Astrocyte (in vitro differentiated cells and primary cell): Measurements from ENCODE around the gene OBI1. TPM values are rescaled to one million over a fixed set of nuclear protein-coding genes. Genes with fewer than 3 reads are reported as not detected.

Source experiments
- DNase-seq: peaks from one replicate; pipeline ENCODE4 v3.0.0-alpha.2; 2010; ENCODE audit warnings: low read depth
- FAIRE-seq: peaks from 2 replicates; lab custom pipeline; 2011; peaks lifted over from hg19 to GRCh38; lab: Jason Lieb, UNC
- H2AFZ ChIP-seq: 2 replicates; pipeline ENCODE4 v1.6.0; 2012; ENCODE audit warnings: low read depth, low read length, inconsistent platforms
- H3K27ac ChIP-seq: 2 replicates; pipeline ENCODE4 v1.5.1; 2011; ENCODE audit warnings: low read depth, low read length, inconsistent platforms
- H3K27me3 ChIP-seq: 2 replicates; pipeline ENCODE4 v1.6.0; 2011; ENCODE audit warnings: low read length, inconsistent platforms; ENCODE audit not compliant: insufficient read depth
- H3K36me3 ChIP-seq: 2 replicates; pipeline ENCODE4 v1.5.1; 2011; ENCODE audit warnings: low read length, inconsistent platforms; ENCODE audit not compliant: insufficient read depth
- H3K4me1 ChIP-seq: 2 replicates; pipeline ENCODE4 v1.5.1; 2011; ENCODE audit warnings: low read length, inconsistent platforms; ENCODE audit not compliant: insufficient read depth
- H3K4me2 ChIP-seq: 2 replicates; pipeline ENCODE4 v1.6.0; 2012; ENCODE audit warnings: low read length, inconsistent platforms
- H3K4me3 ChIP-seq: 2 replicates; pipeline ENCODE4 v1.5.1; 2011; ENCODE audit warnings: low read depth, mild to moderate bottlenecking, low read length, inconsistent platforms; ENCODE audit not compliant: insufficient read depth
- H3K79me2 ChIP-seq: 2 replicates; pipeline ENCODE4 v1.6.0; 2012; ENCODE audit warnings: mild to moderate bottlenecking, low read length, inconsistent platforms; ENCODE audit not compliant: insufficient read depth
- H3K9ac ChIP-seq: 2 replicates; pipeline ENCODE4 v1.6.0; 2012; ENCODE audit warnings: mild to moderate bottlenecking, low read length, inconsistent platforms
- H3K9me3 ChIP-seq: 2 replicates; pipeline ENCODE4 v1.5.1; 2012; ENCODE audit warnings: low read depth, mild to moderate bottlenecking, low read length, inconsistent platforms; ENCODE audit not compliant: insufficient read depth
- H4K20me1 ChIP-seq: 2 replicates; pipeline ENCODE4 v1.6.0; 2012; ENCODE audit warnings: low read length, inconsistent platforms; ENCODE audit not compliant: insufficient read depth
- H3K27ac Mint-ChIP-seq: one replicate; pipeline ENCODE4 v1.8.0; 2021; ENCODE audit warnings: mild to moderate bottlenecking, mixed read lengths; ENCODE audit not compliant: unreplicated experiment
- H3K27me3 Mint-ChIP-seq: one replicate; pipeline ENCODE4 v1.8.0; 2021; ENCODE audit warnings: low read depth, mixed read lengths; ENCODE audit not compliant: unreplicated experiment
- H3K36me3 Mint-ChIP-seq: one replicate; pipeline ENCODE4 v1.8.0; 2021; ENCODE audit warnings: low read depth, mixed read lengths; ENCODE audit not compliant: unreplicated experiment
- H3K4me1 Mint-ChIP-seq: one replicate; pipeline ENCODE4 v1.8.0; 2021; ENCODE audit warnings: low read depth, mixed read lengths; ENCODE audit not compliant: unreplicated experiment
- H3K4me3 Mint-ChIP-seq: one replicate; pipeline ENCODE4 v1.8.0; 2021; ENCODE audit warnings: mild to moderate bottlenecking, moderate library complexity, mixed read lengths; ENCODE audit not compliant: unreplicated experiment
- H3K9me3 Mint-ChIP-seq: one replicate; pipeline ENCODE4 v1.8.0; 2021; ENCODE audit warnings: mild to moderate bottlenecking, mixed read lengths; ENCODE audit not compliant: unreplicated experiment
- CTCF ChIP-seq: IDR thresholded peaks from 2 replicates; pipeline ENCODE4 v1.5.1; 2011; ENCODE audit warnings: low read depth, mild to moderate bottlenecking, inconsistent platforms, low read length, moderate library complexity; ENCODE audit not compliant: insufficient read depth
- EZH2 ChIP-seq: IDR thresholded peaks from 2 replicates; pipeline ENCODE4 v1.6.1; 2012; ENCODE audit warnings: mild to moderate bottlenecking, low read length, inconsistent platforms; ENCODE audit not compliant: insufficient read depth
- total RNA-seq: library from RNA; stranded (reverse); gene quantifications from 2 replicates; pipeline ENCODE4 v1.2.1, GENCODE V29; 2021

The OBI1 gene
- total RNA-seq, 1 donor from 2014 or later, result 13.2 TPM

GRCh38 chr13:78607409-78608251, 51.3 kb downstream of the OBI1 start:
- Mint-ChIP-seq H3K4me3 (no peak overlapping the region), H3K27ac (no peak overlapping the region), H3K4me1 (peaks cover 1% of the 10 kb centered on the region), H3K9me3 (peaks cover 26% of the 10 kb centered on the region), H3K36me3 (no peaks in the 10 kb centered on the region), H3K27me3 (peaks cover 83% of the 10 kb centered on the region)
- Histone ChIP-seq H2AFZ (no peak overlapping the region), H3K4me1 (peaks cover 7% of the 10 kb centered on the region), H3K36me3 (no peaks in the 10 kb centered on the region), H3K4me2 (no peak overlapping the region), H3K27ac (no peak overlapping the region), H3K4me3 (no peak overlapping the region), H3K27me3 (peaks cover 84% of the 10 kb centered on the region), H3K9ac (no peak overlapping the region), H3K9me3 (peaks cover 5% of the 10 kb centered on the region), H3K79me2 (no peaks in the 10 kb centered on the region), H4K20me1 (peaks cover 12% of the 10 kb centered on the region)
- no peak for DNase-seq
- no peak for TF ChIP-seq CTCF
- TF ChIP-seq EZH2, result peak; percentile 72
- FAIRE-seq, result no peak

- Histone ChIP-seq H4K20me1 (peaks cover 15% of the 10 kb centered on the region), H3K36me3 (no peaks in the 10 kb centered on the region), H3K4me1 (peaks cover 7% of the 10 kb centered on the region), H3K4me3 (no peak overlapping the region), H3K79me2 (no peaks in the 10 kb centered on the region), H3K9ac (no peak overlapping the region), H3K27me3 (peaks cover 88% of the 10 kb centered on the region), H2AFZ (no peak overlapping the region), H3K27ac (no peak overlapping the region), H3K4me2 (no peak overlapping the region), H3K9me3 (peaks cover 5% of the 10 kb centered on the region)
- Mint-ChIP-seq H3K27me3 (peaks cover 85% of the 10 kb centered on the region), H3K27ac (peak overlapping the region; percentile 58), H3K4me1 (peaks cover 1% of the 10 kb centered on the region), H3K4me3 (no peak overlapping the region), H3K36me3 (no peaks in the 10 kb centered on the region), H3K9me3 (peaks cover 29% of the 10 kb centered on the region)
- no peak for DNase-seq
- no peak for FAIRE-seq
- no peak for TF ChIP-seq EZH2
- TF ChIP-seq CTCF, result no peak
Measured at GRCh38 chr13:78606471-78607408, 52.2 kb downstream of the OBI1 start.
